ENCODE measurements around the gene CRYBG2. TPM values are rescaled to one million over a fixed set of nuclear protein-coding genes. Genes with fewer than 3 reads are reported as not detected.
A peak's percentile ranks its signal among the peaks of the same experiment; 100 is the strongest.

Gene CRYBG2
- polyA plus RNA-seq, 1 donor (not counting 4 experiments of a cell fraction or from before 2014, with no cell fraction given) = 7.9 TPM

DNA sequence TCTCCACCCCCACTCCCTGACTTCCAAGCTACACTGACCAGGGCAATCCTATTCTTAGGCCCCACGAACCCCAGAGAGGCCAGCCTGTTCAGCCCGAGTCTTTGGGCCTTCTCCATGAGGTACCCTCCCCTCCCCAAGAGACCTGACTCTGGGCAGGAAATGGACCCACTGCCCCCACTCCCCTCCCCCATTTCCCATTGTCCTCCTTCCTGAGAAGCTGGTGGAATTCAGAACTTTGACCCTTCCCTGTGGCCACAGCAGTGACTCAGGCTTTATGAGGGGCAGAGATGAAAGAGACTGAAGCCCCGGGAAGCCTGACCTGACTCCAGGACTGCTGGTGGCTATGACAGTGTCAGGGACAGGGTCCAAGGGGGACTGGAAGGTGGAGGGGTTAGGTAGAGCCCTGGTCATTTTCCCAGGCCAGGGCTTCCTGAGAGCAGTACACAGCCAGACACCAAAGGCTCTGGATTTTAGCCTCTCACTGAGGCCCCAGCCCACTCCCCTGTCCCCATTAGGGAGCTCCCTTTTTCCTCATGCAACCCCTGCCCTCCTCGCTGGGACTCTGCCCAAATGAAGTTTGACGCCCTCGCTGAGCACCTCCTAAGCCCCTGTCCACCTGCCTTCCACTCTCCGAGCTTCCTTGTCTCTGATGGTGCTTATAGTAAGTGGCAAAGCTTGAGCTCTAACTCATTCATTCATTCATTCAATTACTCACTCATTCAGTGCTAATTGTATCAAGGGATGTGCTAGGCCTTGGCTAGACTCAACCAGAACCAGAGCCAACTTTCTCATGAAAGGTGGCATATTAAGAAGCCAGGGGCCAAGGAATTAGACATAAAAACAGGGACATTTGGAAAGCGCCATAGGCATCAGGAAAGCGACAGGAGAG lies 3.0 kb downstream of the CRYBG2 start:
- peak overlapping the region; percentile 90 for H3K4me2 ChIP-seq (ENCODE audit: control insufficient read depth, extremely low read depth, insufficient read depth, low read depth, low read length)
- peak overlapping the region; percentile 96 for H3K27ac ChIP-seq (ENCODE audit: control insufficient read depth, insufficient read depth, low read length)
- TF ChIP-seq EZH2 (IDR thresholded peaks at IDR 0.05; ENCODE audit: low read length) = no peak
- TF ChIP-seq, protein P1, sequence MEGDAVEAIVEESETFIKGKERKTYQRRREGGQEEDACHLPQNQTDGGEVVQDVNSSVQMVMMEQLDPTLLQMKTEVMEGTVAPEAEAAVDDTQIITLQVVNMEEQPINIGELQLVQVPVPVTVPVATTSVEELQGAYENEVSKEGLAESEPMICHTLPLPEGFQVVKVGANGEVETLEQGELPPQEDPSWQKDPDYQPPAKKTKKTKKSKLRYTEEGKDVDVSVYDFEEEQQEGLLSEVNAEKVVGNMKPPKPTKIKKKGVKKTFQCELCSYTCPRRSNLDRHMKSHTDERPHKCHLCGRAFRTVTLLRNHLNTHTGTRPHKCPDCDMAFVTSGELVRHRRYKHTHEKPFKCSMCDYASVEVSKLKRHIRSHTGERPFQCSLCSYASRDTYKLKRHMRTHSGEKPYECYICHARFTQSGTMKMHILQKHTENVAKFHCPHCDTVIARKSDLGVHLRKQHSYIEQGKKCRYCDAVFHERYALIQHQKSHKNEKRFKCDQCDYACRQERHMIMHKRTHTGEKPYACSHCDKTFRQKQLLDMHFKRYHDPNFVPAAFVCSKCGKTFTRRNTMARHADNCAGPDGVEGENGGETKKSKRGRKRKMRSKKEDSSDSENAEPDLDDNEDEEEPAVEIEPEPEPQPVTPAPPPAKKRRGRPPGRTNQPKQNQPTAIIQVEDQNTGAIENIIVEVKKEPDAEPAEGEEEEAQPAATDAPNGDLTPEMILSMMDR (optimal IDR thresholded peaks at IDR 0.05 in 1 of 3, IDR thresholded peaks at IDR 0.05 in 1 of 3, conservative IDR thresholded peaks at IDR 0.05 in 1 of 3; ENCODE audit: extremely low read depth in 1 of 3, insufficient read depth in 2 of 3, low read length in 3 of 3) = no peak
- H3K4me1 ChIP-seq (ENCODE audit: control insufficient read depth, extremely low read depth, insufficient read depth, low read length) = peaks cover 41% of the 10 kb centered on the region
- peaks cover 3% of the 10 kb centered on the region for H3K9me1 ChIP-seq (ENCODE audit: control insufficient read depth, extremely low read depth, insufficient read depth, low read length)
- dilution Hi-C loops (cut with MboI; ENCODE audit: extremely low pct_ligation_motif_present, low sequenced_read_pairs) = no loop called here
- H3K27me3 ChIP-seq (ENCODE audit: control insufficient read depth, extremely low read depth, insufficient read depth, low read length) = no peaks in the 10 kb centered on the region
- H3K9me3 ChIP-seq (ENCODE audit: control insufficient read depth, low read depth, low read length) = no peaks in the 10 kb centered on the region
- H3K36me3 ChIP-seq (ENCODE audit: control insufficient read depth in 2 of 2, extremely low read depth in 1 of 2, insufficient read depth in 2 of 2, low read length in 2 of 2) = peaks cover 0 to 3% of the 10 kb centered on the region in 2 experiments
- H3K4me3 ChIP-seq (ENCODE audit: control insufficient read depth in 2 of 3, extremely low read depth in 1 of 3, insufficient read depth in 2 of 3, low read depth in 1 of 3, low read length in 3 of 3) = peak overlapping the region in 1 of 3 experiments; percentile 7
- FAIRE-seq (peak; percentile 32), DNase-seq (ENCODE audit: low read depth, low spot score) (no peak)
- H3K9ac ChIP-seq (ENCODE audit: control insufficient read depth, extremely low read depth, insufficient read depth, low read length) = peak overlapping the region; percentile 6
- no peaks in the 10 kb centered on the region for H4K20me1 ChIP-seq (ENCODE audit: control insufficient read depth, extremely low read depth, insufficient read depth, low read length)
- H2AFZ ChIP-seq (ENCODE audit: control insufficient read depth, low read length) = no peak overlapping the region
- H3K79me2 ChIP-seq (ENCODE audit: control insufficient read depth, insufficient read depth, low read length) = no peaks in the 10 kb centered on the region

GRCh38 chr1:26350343-26350700 lies 3.6 kb downstream of the CRYBG2 start:
- no peak overlapping the region for H3K9ac ChIP-seq (ENCODE audit: control insufficient read depth, extremely low read depth, insufficient read depth, low read length)
- dilution Hi-C loops (cut with MboI; ENCODE audit: extremely low pct_ligation_motif_present, low sequenced_read_pairs) = no loop called here
- DNase-seq (ENCODE audit: low read depth, low spot score) (no peak), FAIRE-seq (no peak)
- H3K36me3 ChIP-seq (ENCODE audit: control insufficient read depth in 2 of 2, extremely low read depth in 1 of 2, insufficient read depth in 2 of 2, low read length in 2 of 2) = peaks cover 0 to 7% of the 10 kb centered on the region in 2 experiments
- no peak overlapping the region for H2AFZ ChIP-seq (ENCODE audit: control insufficient read depth, low read length)
- H4K20me1 ChIP-seq (ENCODE audit: control insufficient read depth, extremely low read depth, insufficient read depth, low read length) = no peaks in the 10 kb centered on the region
- no peak for TF ChIP-seq EZH2 (IDR thresholded peaks at IDR 0.05; ENCODE audit: low read length)
- TF ChIP-seq, protein P1 (optimal IDR thresholded peaks at IDR 0.05 in 1 of 3, IDR thresholded peaks at IDR 0.05 in 1 of 3, conservative IDR thresholded peaks at IDR 0.05 in 1 of 3; ENCODE audit: extremely low read depth in 1 of 3, insufficient read depth in 2 of 3, low read length in 3 of 3) = no peak
- no peaks in the 10 kb centered on the region for H3K79me2 ChIP-seq (ENCODE audit: control insufficient read depth, insufficient read depth, low read length)
- peaks cover 3% of the 10 kb centered on the region for H3K9me1 ChIP-seq (ENCODE audit: control insufficient read depth, extremely low read depth, insufficient read depth, low read length)
- no peaks in the 10 kb centered on the region for H3K9me3 ChIP-seq (ENCODE audit: control insufficient read depth, low read depth, low read length)
- H3K4me2 ChIP-seq (ENCODE audit: control insufficient read depth, extremely low read depth, insufficient read depth, low read depth, low read length) = no peak overlapping the region
- no peak overlapping the region for H3K27ac ChIP-seq (ENCODE audit: control insufficient read depth, insufficient read depth, low read length)
- H3K4me1 ChIP-seq (ENCODE audit: control insufficient read depth, extremely low read depth, insufficient read depth, low read length) = peaks cover 41% of the 10 kb centered on the region
- no peak overlapping the region for H3K4me3 ChIP-seq (ENCODE audit: control insufficient read depth in 2 of 3, extremely low read depth in 1 of 3, insufficient read depth in 2 of 3, low read depth in 1 of 3, low read length in 3 of 3)
- H3K27me3 ChIP-seq (ENCODE audit: control insufficient read depth, extremely low read depth, insufficient read depth, low read length) = no peaks in the 10 kb centered on the region
